B cell (primary cell): ENCODE data around the gene ABCB6.

Source experiments
- CTCF ChIP-seq: fragments of 200-600 bp; IDR thresholded peaks from one replicate; pipeline ENCODE4 v1.8.0; 2022; ENCODE audit warnings: antibody characterized with exemption, mild to moderate bottlenecking
- EZH2 ChIP-seq: IDR thresholded peaks from 2 replicates; pipeline ENCODE4 v1.6.1; 2012; ENCODE audit warnings: borderline replicate concordance, low read depth, mild to moderate bottlenecking, moderate library complexity, low read length; ENCODE audit not compliant: insufficient read depth, poor library complexity, severe bottlenecking

- TF ChIP-seq CTCF, result no peak
- no peak for TF ChIP-seq EZH2
Observed at GRCh38 chr2:219254590-219255201, 35.9 kb upstream of the ABCB6 start.
